Measurements from ENCODE around the gene LDAH.
"Not testable (repeated sequence)": the region's sequence is repeated elsewhere in the genome, so short reads cannot be mapped to it uniquely, and the experiment has no call there.

Gene LDAH

GRCh38 chr2:20822535-20823490, at the start of gene LDAH:
Gene LDAH, minus strand, starts transcription at chr2:20823101. Its CDS starts 21,638 bp downstream, at chr2:20801463.
- DNase-seq = peak in 54 of 56 donors; percentile 25 to 93 (median 78)

GRCh38 chr2:20868377-20868776, 45.5 kb upstream of the LDAH start:
- DNase-seq = no peak

- no peak for DNase-seq
These were observed 39.9 kb upstream of the LDAH start for GRCh38 chr2:20862850-20863249.

- DNase-seq = no peak
These were observed 32.6 kb upstream of the LDAH start for GRCh38 chr2:20855456-20855855.

- DNase-seq = no peak
These were observed 29.8 kb upstream of the LDAH start for GRCh38 chr2:20852670-20853069.

- no peak for DNase-seq
These were observed 29.2 kb upstream of the LDAH start for GRCh38 chr2:20852139-20852538.

- DNase-seq = no peak
These were observed 21.3 kb upstream of the LDAH start for GRCh38 chr2:20844246-20844645.

GRCh38 chr2:20839052-20839451, 16.2 kb upstream of the LDAH start:
- DNase-seq = no peak

GRCh38 chr2:20838016-20838415, 15.1 kb upstream of the LDAH start:
- no peak for DNase-seq

GRCh38 chr2:20836521-20836920, 13.6 kb upstream of the LDAH start:
- peak in 3 of 56 donors; percentile 2 to 58 (median 19) for DNase-seq

GRCh38 chr2:20834331-20834730, 11.4 kb upstream of the LDAH start:
- no peak for DNase-seq

GRCh38 chr2:20832606-20833005, 9.7 kb upstream of the LDAH start:
- no peak for DNase-seq

- no peak for DNase-seq
These were observed 7.0 kb upstream of the LDAH start for GRCh38 chr2:20829861-20830260.

GRCh38 chr2:20823917-20824316, 1.0 kb upstream of the LDAH start:
- no peak for DNase-seq

GRCh38 chr2:20818820-20819219, 4.1 kb downstream of the LDAH start:
- DNase-seq = no peak

- no peak for DNase-seq
These were observed 7.7 kb downstream of the LDAH start for GRCh38 chr2:20815216-20815615.

GRCh38 chr2:20812779-20813178, 10.1 kb downstream of the LDAH start:
- DNase-seq = no peak

GRCh38 chr2:20806286-20806685, 16.6 kb downstream of the LDAH start:
- DNase-seq = no peak

- DNase-seq = no peak
These were observed 18.9 kb downstream of the LDAH start for GRCh38 chr2:20803974-20804373.

GRCh38 chr2:20803226-20803682, 19.6 kb downstream of the LDAH start:
- no peak for DNase-seq

- DNase-seq = no peak
These were observed 25.8 kb downstream of the LDAH start for GRCh38 chr2:20797096-20797495.

GRCh38 chr2:20796374-20796791, 26.5 kb downstream of the LDAH start:
- DNase-seq = no peak

- DNase-seq = not testable (repeated sequence)
These were observed 29.0 kb downstream of the LDAH start for GRCh38 chr2:20793944-20794343.

Data from nucleus accumbens (tissue), 56 donors.